ENCODE measurements around the gene IL15.

IL15 gene

DNA sequence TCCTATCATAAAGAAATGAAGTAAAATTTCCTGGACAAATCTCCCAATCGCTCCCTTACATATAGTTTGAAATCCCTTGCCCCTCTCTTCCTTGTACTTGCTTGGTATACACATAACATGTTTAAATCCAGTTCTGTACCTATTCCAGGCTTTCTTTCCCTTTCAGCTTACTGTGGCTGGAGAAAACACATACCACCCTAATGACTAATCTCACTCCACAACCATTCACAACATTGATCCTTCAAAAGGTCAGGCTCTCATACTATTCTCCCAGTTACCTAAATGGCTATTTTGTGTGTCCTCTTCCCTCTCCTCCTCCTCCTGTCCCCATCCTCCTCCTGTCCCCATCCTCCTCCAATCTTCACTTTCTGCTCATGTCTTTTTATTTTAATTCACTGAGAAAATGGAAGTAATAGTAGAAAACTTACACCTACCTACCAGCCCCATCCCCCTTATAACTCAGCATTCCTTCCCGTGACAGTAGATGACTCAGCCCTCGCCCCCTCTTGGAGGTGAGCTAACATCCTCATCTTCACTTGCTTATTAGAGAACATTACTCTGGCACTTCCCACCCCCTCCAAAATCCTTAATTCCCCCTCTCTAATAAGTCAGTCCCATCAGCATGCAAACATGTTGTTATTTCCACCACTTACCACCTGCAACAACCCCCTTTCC, 77.5 kb downstream of the IL15 start:
- Histone ChIP-seq H3K4me3 (ENCODE audit: insufficient read depth, low read length, poor library complexity, severe bottlenecking) (no peak overlapping the region), H3K9me3 (ENCODE audit: insufficient read depth, low read length) (no peaks in the 10 kb centered on the region), H3K79me2 (ENCODE audit: insufficient read depth, low read length) (no peaks in the 10 kb centered on the region), H3K9ac (ENCODE audit: low read length) (no peak overlapping the region), H3F3A (ENCODE audit: insufficient read depth) (no peaks in the 10 kb centered on the region), H4K20me1 (ENCODE audit: low read depth, low read length) (no peaks in the 10 kb centered on the region), H3K27ac (ENCODE audit: low read depth, low read length) (no peak overlapping the region), H3K9me2 (replicated peaks; ENCODE audit: insufficient read depth, low read length) (no peaks in the 10 kb centered on the region), H3K27me3 (ENCODE audit: low read length) (no peaks in the 10 kb centered on the region), H3K4me2 (ENCODE audit: low read depth, low read length, poor library complexity, severe bottlenecking) (no peak overlapping the region), H3K36me3 (ENCODE audit: low read length) (no peaks in the 10 kb centered on the region), H2AFZ (ENCODE audit: low read depth, low read length, severe bottlenecking) (no peak overlapping the region)
- TF ChIP-seq EZH2phosphoT487 (conservative IDR thresholded peaks at IDR 0.05; ENCODE audit: low read length), result no peak
- TF ChIP-seq, protein P1, sequence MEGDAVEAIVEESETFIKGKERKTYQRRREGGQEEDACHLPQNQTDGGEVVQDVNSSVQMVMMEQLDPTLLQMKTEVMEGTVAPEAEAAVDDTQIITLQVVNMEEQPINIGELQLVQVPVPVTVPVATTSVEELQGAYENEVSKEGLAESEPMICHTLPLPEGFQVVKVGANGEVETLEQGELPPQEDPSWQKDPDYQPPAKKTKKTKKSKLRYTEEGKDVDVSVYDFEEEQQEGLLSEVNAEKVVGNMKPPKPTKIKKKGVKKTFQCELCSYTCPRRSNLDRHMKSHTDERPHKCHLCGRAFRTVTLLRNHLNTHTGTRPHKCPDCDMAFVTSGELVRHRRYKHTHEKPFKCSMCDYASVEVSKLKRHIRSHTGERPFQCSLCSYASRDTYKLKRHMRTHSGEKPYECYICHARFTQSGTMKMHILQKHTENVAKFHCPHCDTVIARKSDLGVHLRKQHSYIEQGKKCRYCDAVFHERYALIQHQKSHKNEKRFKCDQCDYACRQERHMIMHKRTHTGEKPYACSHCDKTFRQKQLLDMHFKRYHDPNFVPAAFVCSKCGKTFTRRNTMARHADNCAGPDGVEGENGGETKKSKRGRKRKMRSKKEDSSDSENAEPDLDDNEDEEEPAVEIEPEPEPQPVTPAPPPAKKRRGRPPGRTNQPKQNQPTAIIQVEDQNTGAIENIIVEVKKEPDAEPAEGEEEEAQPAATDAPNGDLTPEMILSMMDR (IDR thresholded peaks at IDR 0.05; ENCODE audit: insufficient read depth, low read length, poor library complexity, severe bottlenecking), result no peak

DNA sequence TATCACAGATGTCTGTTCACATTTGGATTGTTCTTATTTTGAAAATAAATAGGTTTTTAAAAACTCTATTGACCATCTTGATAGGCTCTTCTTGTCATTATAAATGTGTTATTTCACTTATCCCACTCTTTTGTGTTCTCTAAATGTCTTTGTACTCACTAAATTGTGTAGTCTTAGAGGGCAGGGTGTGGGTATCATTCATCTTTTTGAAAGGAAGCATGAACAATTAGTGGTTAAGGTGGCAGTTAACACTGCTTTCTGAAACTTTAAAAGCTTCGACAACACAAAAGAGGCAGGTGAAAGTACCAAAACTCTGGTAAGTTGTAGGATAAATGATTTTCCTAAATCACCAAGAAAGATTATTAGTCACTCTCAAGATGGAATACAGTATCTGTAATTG, 83.2 kb downstream of the IL15 start:
- H3K79me2 ChIP-seq (ENCODE audit: insufficient read depth, low read length), result no peaks in the 10 kb centered on the region
- H3K27me3 ChIP-seq (ENCODE audit: low read length), result no peaks in the 10 kb centered on the region
- no peaks in the 10 kb centered on the region for H4K20me1 ChIP-seq (ENCODE audit: low read depth, low read length)
- TF ChIP-seq, protein P1 (IDR thresholded peaks at IDR 0.05; ENCODE audit: insufficient read depth, low read length, poor library complexity, severe bottlenecking), result no peak
- no peak for TF ChIP-seq EZH2phosphoT487 (conservative IDR thresholded peaks at IDR 0.05; ENCODE audit: low read length)
- no peaks in the 10 kb centered on the region for H3K36me3 ChIP-seq (ENCODE audit: low read length)
- no peaks in the 10 kb centered on the region for H3F3A ChIP-seq (ENCODE audit: insufficient read depth)
- H3K9me3 ChIP-seq (ENCODE audit: insufficient read depth, low read length), result no peaks in the 10 kb centered on the region
- H2AFZ ChIP-seq (ENCODE audit: low read depth, low read length, severe bottlenecking), result no peak overlapping the region
- H3K4me2 ChIP-seq (ENCODE audit: low read depth, low read length, poor library complexity, severe bottlenecking), result no peak overlapping the region
- no peaks in the 10 kb centered on the region for H3K9me2 ChIP-seq (replicated peaks; ENCODE audit: insufficient read depth, low read length)
- H3K27ac ChIP-seq (ENCODE audit: low read depth, low read length), result no peak overlapping the region
- H3K4me3 ChIP-seq (ENCODE audit: insufficient read depth, low read length, poor library complexity, severe bottlenecking), result no peak overlapping the region
- no peak overlapping the region for H3K9ac ChIP-seq (ENCODE audit: low read length)

DNA sequence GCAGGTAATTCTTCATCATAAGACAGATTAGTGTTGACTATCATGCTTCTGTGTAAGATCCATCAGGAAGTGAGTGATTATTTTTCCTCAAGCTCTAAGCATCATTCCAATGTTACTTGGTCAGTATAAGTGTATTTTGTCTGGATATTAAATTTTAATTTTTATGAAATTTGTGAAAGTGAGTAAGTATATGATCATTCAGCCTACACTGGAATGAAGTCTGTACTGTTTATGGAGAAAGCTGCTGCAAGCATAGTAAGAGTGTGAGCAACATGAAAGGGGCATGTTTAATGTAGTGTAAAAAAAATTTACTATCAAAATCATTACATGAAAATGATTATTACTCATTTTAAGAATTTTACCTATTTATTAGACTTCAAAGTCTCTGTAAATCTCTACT, 84.8 kb downstream of the IL15 start:
- H4K20me1 ChIP-seq (ENCODE audit: low read depth, low read length), result no peaks in the 10 kb centered on the region
- H3K27me3 ChIP-seq (ENCODE audit: low read length), result no peaks in the 10 kb centered on the region
- no peaks in the 10 kb centered on the region for H3K79me2 ChIP-seq (ENCODE audit: insufficient read depth, low read length)
- no peak overlapping the region for H3K27ac ChIP-seq (ENCODE audit: low read depth, low read length)
- H2AFZ ChIP-seq (ENCODE audit: low read depth, low read length, severe bottlenecking), result no peak overlapping the region
- TF ChIP-seq, protein P1 (IDR thresholded peaks at IDR 0.05; ENCODE audit: insufficient read depth, low read length, poor library complexity, severe bottlenecking), result no peak
- no peak for TF ChIP-seq EZH2phosphoT487 (conservative IDR thresholded peaks at IDR 0.05; ENCODE audit: low read length)
- H3F3A ChIP-seq (ENCODE audit: insufficient read depth), result no peaks in the 10 kb centered on the region
- H3K9me3 ChIP-seq (ENCODE audit: insufficient read depth, low read length), result no peaks in the 10 kb centered on the region
- no peak overlapping the region for H3K4me2 ChIP-seq (ENCODE audit: low read depth, low read length, poor library complexity, severe bottlenecking)
- no peaks in the 10 kb centered on the region for H3K36me3 ChIP-seq (ENCODE audit: low read length)
- H3K4me3 ChIP-seq (ENCODE audit: insufficient read depth, low read length, poor library complexity, severe bottlenecking), result no peak overlapping the region
- no peaks in the 10 kb centered on the region for H3K9me2 ChIP-seq (replicated peaks; ENCODE audit: insufficient read depth, low read length)
- H3K9ac ChIP-seq (ENCODE audit: low read length), result no peak overlapping the region
